Measurements from ENCODE around the gene DENND4B.

DENND4B gene

DNA sequence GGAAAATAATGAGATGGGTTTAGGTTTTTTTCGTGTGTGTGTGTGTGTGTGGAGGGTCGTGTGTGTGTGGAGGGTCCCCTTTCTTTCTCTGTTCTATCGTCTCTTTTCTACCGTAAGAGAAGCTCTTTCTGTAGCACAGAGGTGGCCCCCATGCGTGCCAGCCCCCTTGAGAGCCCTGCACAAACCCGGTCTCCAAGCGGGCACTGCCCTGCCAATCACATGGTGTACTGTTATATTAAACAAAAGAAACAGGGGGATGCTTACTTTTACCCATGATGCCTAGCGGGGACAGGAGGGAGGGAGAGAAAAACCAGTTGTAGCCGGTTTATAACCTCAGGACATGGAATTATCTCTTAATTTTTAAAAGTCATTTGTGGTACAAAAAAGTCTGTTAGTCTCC is 64.8 kb downstream of the DENND4B start:
- DNase-seq (ENCODE audit: low spot score), result peak; percentile 20

DNA sequence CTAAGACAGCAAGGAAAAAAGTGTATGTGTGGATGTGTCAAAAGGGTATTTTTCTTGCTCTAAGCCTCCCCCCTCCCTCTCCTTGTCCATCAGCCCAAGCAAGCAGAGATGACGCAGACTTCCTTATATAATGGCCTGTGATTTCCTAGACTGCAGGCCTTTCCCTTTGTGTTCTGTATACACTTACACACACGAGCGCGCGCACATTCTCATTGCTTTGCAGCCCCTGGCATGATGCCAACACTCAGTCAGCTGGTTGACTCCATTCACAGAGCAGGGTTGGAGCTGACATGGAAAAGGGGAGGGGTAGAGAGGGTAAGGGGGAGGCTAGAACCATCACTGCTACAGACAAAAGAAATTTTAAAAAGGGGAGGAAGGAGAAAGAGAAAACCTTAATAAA is 65.6 kb downstream of the DENND4B start:
- DNase-seq (ENCODE audit: low spot score), result peak; percentile 81

DNA sequence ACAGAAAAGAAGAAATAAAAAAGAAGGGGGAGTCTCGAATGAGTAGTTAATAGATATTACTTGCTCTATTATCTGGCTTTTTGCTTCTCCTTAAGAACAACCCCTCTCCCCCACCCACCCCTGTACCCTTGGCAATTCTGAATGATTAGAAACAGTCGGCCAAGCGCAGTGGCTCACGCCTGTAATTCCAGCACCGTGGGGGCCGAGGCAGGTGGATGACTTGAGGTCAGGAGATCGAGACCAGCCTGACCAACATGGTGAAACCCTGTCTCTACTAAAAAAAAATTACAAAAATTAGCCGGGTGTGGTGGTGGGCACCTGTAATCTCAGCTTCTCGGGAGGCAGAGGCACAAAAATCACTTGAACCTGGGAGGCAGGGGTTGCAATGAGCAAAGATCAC is 66.5 kb downstream of the DENND4B start:
- DNase-seq (ENCODE audit: low spot score), result no peak

Measured in cerebellar cortex (tissue), 1 donor.